Measurements from ENCODE around the gene IDH3G. TPM values are rescaled to one million over a fixed set of nuclear protein-coding genes. Genes with fewer than 3 reads are reported as not detected.

The IDH3G gene
- total and polyA plus RNA-seq, 2 experiments from 2014 or later = 41.4 to 49.0 TPM

GRCh38 chrX:153739754-153740486 is 54.3 kb downstream of the IDH3G start:
- H3K27me3 Mint-ChIP-seq (ENCODE audit: insufficient read depth, low read depth, poor library complexity) = no peaks in the 10 kb centered on the region
- Histone ChIP-seq H3K27me3 (ENCODE audit: insufficient read depth) (no peaks in the 10 kb centered on the region), H3K79me2 (replicated peaks; ENCODE audit: insufficient read depth) (no peaks in the 10 kb centered on the region), H3K9me2 (ENCODE audit: insufficient read depth) (no peaks in the 10 kb centered on the region), H3K36me3 (ENCODE audit: insufficient read depth) (no peaks in the 10 kb centered on the region), H3K4me1 (ENCODE audit: insufficient read depth) (no peaks in the 10 kb centered on the region), H3F3A (replicated peaks; ENCODE audit: low read depth) (no peaks in the 10 kb centered on the region), H3K27ac (ENCODE audit: low read depth) (no peak overlapping the region), H3K4me2 (no peak overlapping the region), H4K20me1 (replicated peaks; ENCODE audit: insufficient read depth) (no peaks in the 10 kb centered on the region), H2AFZ (no peak overlapping the region), H3K4me3 (no peak overlapping the region)
- peaks cover 10% of the 10 kb centered on the region for H3K4me1 Mint-ChIP-seq
- DNase-seq (ENCODE audit: low spot score) = peak; percentile 8
- no peaks in the 10 kb centered on the region for H3K9me3 Mint-ChIP-seq
- H3K4me3 Mint-ChIP-seq = no peak overlapping the region
- H3K27ac Mint-ChIP-seq = no peak overlapping the region
- H3K36me3 Mint-ChIP-seq (ENCODE audit: low read depth) = no peaks in the 10 kb centered on the region
- no peak for TF ChIP-seq CTCF (conservative IDR thresholded peaks at IDR 0.05; ENCODE audit: low read depth in 2 of 2)
- no peak for TF ChIP-seq STAT1 (IDR thresholded peaks at IDR 0.05; ENCODE audit: unreplicated experiment)
- no peak for TF ChIP-seq ZNF331 (CRISPR knock-in tag; IDR thresholded peaks at IDR 0.05; ENCODE audit: low read depth)
- no peak for TF ChIP-seq POLR2AphosphoS5 (IDR thresholded peaks at IDR 0.05; ENCODE audit: low read depth)
- TF ChIP-seq EZH2 (IDR thresholded peaks at IDR 0.05; ENCODE audit: low read depth, unreplicated experiment) = no peak
- peak; percentile 34; the same call in 2 of the 3 replicates for ATAC-seq

- peaks cover 7% of the 10 kb centered on the region for H3K4me1 Mint-ChIP-seq
- TF ChIP-seq POLR2AphosphoS5 (IDR thresholded peaks at IDR 0.05; ENCODE audit: low read depth) = no peak
- TF ChIP-seq CTCF (conservative IDR thresholded peaks at IDR 0.05; ENCODE audit: low read depth in 2 of 2) = no peak
- no peak for TF ChIP-seq STAT1 (IDR thresholded peaks at IDR 0.05; ENCODE audit: unreplicated experiment)
- no peak overlapping the region for H3K4me3 Mint-ChIP-seq
- H4K20me1 ChIP-seq (replicated peaks; ENCODE audit: insufficient read depth) = no peaks in the 10 kb centered on the region
- H3K4me1 ChIP-seq (ENCODE audit: insufficient read depth) = no peaks in the 10 kb centered on the region
- DNase-seq (ENCODE audit: low spot score) (no peak), ATAC-seq (no peak)
- peaks cover 5% of the 10 kb centered on the region for H3K27me3 Mint-ChIP-seq (ENCODE audit: insufficient read depth, low read depth, poor library complexity)
- H3K36me3 Mint-ChIP-seq (ENCODE audit: low read depth) = no peaks in the 10 kb centered on the region
- H3K4me3 ChIP-seq = no peak overlapping the region
- H3K9me3 Mint-ChIP-seq = no peaks in the 10 kb centered on the region
- H3K27ac Mint-ChIP-seq = no peak overlapping the region
- H3K27ac ChIP-seq (ENCODE audit: low read depth) = no peak overlapping the region
- H3K27me3 ChIP-seq (ENCODE audit: insufficient read depth) = no peaks in the 10 kb centered on the region
- H3K79me2 ChIP-seq (replicated peaks; ENCODE audit: insufficient read depth) = no peaks in the 10 kb centered on the region
- no peaks in the 10 kb centered on the region for H3K9me2 ChIP-seq (ENCODE audit: insufficient read depth)
- H3K36me3 ChIP-seq (ENCODE audit: insufficient read depth) = no peaks in the 10 kb centered on the region
- no peak overlapping the region for H3K4me2 ChIP-seq
- no peaks in the 10 kb centered on the region for H3F3A ChIP-seq (replicated peaks; ENCODE audit: low read depth)
- no peak overlapping the region for H2AFZ ChIP-seq
Observed at GRCh38 chrX:153738056-153738605, 56.0 kb downstream of the IDH3G start.
